Dedifferentiated amniotic fluid mesenchymal stem cell (primary cell): ENCODE data around the gene ITGA5.

Experiments used
- DNase-seq: peaks from one replicate; pipeline ENCODE4 v3.0.0-alpha.2; 2016; ENCODE audit errors: extremely low spot score

Gene ITGA5

GRCh38 chr12:54431911-54432814, 13.1 kb upstream of the ITGA5 start:
- no peak for DNase-seq

- DNase-seq: no peak
Measured at GRCh38 chr12:54430471-54431069, 11.5 kb upstream of the ITGA5 start.

- DNase-seq: no peak
Measured at GRCh38 chr12:54429014-54429471, 10.0 kb upstream of the ITGA5 start.

- DNase-seq: no peak
Measured at GRCh38 chr12:54428050-54429013, 9.3 kb upstream of the ITGA5 start.

- no peak for DNase-seq
Measured at GRCh38 chr12:54427106-54427505, 8.0 kb upstream of the ITGA5 start.

- no peak for DNase-seq
Measured at GRCh38 chr12:54426690-54427089, 7.6 kb upstream of the ITGA5 start.

- no peak for DNase-seq
Measured at GRCh38 chr12:54425702-54426101, 6.6 kb upstream of the ITGA5 start.

- no peak for DNase-seq
Measured at GRCh38 chr12:54424224-54424623, 5.2 kb upstream of the ITGA5 start.

- DNase-seq: no peak
Measured at GRCh38 chr12:54423816-54424150, 4.7 kb upstream of the ITGA5 start.

- DNase-seq: no peak
Measured at GRCh38 chr12:54421879-54422250, 2.8 kb upstream of the ITGA5 start.

GRCh38 chr12:54421175-54421878, 2.3 kb upstream of the ITGA5 start:
- no peak for DNase-seq

- DNase-seq: no peak
Measured at GRCh38 chr12:54420766-54421144, 1.7 kb upstream of the ITGA5 start.

GRCh38 chr12:54418441-54419087, 502 bp downstream of the ITGA5 start:
- DNase-seq: no peak

GRCh38 chr12:54417712-54418440, 1.2 kb downstream of the ITGA5 start:
- DNase-seq: no peak

- DNase-seq: no peak
Measured at GRCh38 chr12:54416687-54417603, 2.1 kb downstream of the ITGA5 start.

- no peak for DNase-seq
Measured at GRCh38 chr12:54415221-54415929, 3.7 kb downstream of the ITGA5 start.

GRCh38 chr12:54413284-54414190, 5.5 kb downstream of the ITGA5 start:
- DNase-seq: no peak

- DNase-seq: no peak
Measured at GRCh38 chr12:54412786-54413185, 6.3 kb downstream of the ITGA5 start.
